Smooth muscle cell (in vitro differentiated cells): ENCODE measurements around the gene ACAP3. TPM values are rescaled to one million over a fixed set of nuclear protein-coding genes. Genes with fewer than 3 reads are reported as not detected.

ENCODE experiments used
- DNase-seq: peaks from one replicate; lab custom pipeline; 2025; ENCODE audit not compliant: unreplicated experiment; lab: John Stamatoyannopoulos, UW
- H2AFZ ChIP-seq: fragments of 200-600 bp; sonication (generic); 2 replicates; pipeline ENCODE4 v1.6.0; 2016; ENCODE audit warnings: antibody characterized with exemption, low read depth, mild to moderate bottlenecking
- H3F3A ChIP-seq: fragments of 200-600 bp; sonication (generic); 2 replicates; pipeline ENCODE4 v1.6.0; 2017; ENCODE audit warnings: antibody characterized with exemption, low read depth
- H3K27ac ChIP-seq: fragments of 200-600 bp; sonication (generic); 2 replicates; pipeline ENCODE4 v1.5.1; 2016; ENCODE audit warnings: low read depth, mild to moderate bottlenecking
- H3K27me3 ChIP-seq: fragments of 200-600 bp; sonication (generic); 2 replicates; pipeline ENCODE4 v1.6.1; 2016; ENCODE audit warnings: low read depth, mild to moderate bottlenecking
- H3K36me3 ChIP-seq: fragments of 200-600 bp; sonication (generic); 2 replicates; pipeline ENCODE4 v1.5.1; 2016; ENCODE audit warnings: low read depth
- H3K4me1 ChIP-seq: fragments of 200-600 bp; sonication (generic); 2 replicates; pipeline ENCODE4 v1.5.1; 2016; ENCODE audit warnings: low read depth
- H3K4me2 ChIP-seq: fragments of 200-600 bp; sonication (generic); 2 replicates; pipeline ENCODE4 v1.6.0; 2016; ENCODE audit warnings: mild to moderate bottlenecking
- H3K4me3 ChIP-seq: fragments of 200-600 bp; sonication (generic); 2 replicates; pipeline ENCODE4 v1.5.1; 2016; ENCODE audit warnings: mild to moderate bottlenecking
- H3K79me2 ChIP-seq: fragments of 200-600 bp; sonication (generic); 2 replicates; pipeline ENCODE4 v1.6.0; 2016; ENCODE audit warnings: low read depth, mild to moderate bottlenecking
- H3K9ac ChIP-seq: fragments of 200-600 bp; sonication (generic); 2 replicates; pipeline ENCODE4 v1.6.0; 2016; ENCODE audit warnings: low read depth
- H3K9me3 ChIP-seq: fragments of 200-600 bp; sonication (generic); replicated peaks from 2 replicates; pipeline ENCODE4 v1.5.1; 2016; ENCODE audit warnings: low read depth
- H4K20me1 ChIP-seq: fragments of 200-600 bp; sonication (generic); 2 replicates; pipeline ENCODE4 v1.6.0; 2016; ENCODE audit warnings: low read depth
- CTCF ChIP-seq: fragments of 200-600 bp; sonication (generic); IDR thresholded peaks from 2 replicates; pipeline ENCODE4 v1.5.1; 2017; ENCODE audit warnings: borderline replicate concordance, mild to moderate bottlenecking, antibody characterized with exemption; ENCODE audit not compliant: insufficient read depth, poor library complexity, severe bottlenecking
- WGBS: methylation state at CpG from one replicate; pipeline ENCODE4 v1.1.7; 2016; ENCODE audit warnings: low lambda C conversion rate; 5-methylcytosine and 5-hydroxymethylcytosine counted together
- polyA plus RNA-seq: library from polyadenylated mRNA; unstranded; fragments of >200 nt; fragmentation: Nextera tagmentation; extraction: Ambion mirVana; gene quantifications from 2 replicates; pipeline ENCODE4 v1.2.1, GENCODE V29; 2016
- total RNA-seq: library from RNA; depleted of rRNA; stranded (reverse); fragments of >200 nt; gene quantifications from 2 replicates; pipeline ENCODE4 v1.2.3, GENCODE V29; 2014

The ACAP3 gene
- total and polyA plus RNA-seq, 2 experiments from 2014 or later: 29.9 to 63.9 TPM

- Histone ChIP-seq H3K79me2 (no peaks in the 10 kb centered on the region), H4K20me1 (peaks cover 21% of the 10 kb centered on the region), H3K9me3 (no peaks in the 10 kb centered on the region), H3K27me3 (no peaks in the 10 kb centered on the region), H3K4me1 (no peaks in the 10 kb centered on the region), H3K27ac (no peak overlapping the region), H3K36me3 (no peaks in the 10 kb centered on the region), H3K4me3 (no peak overlapping the region), H3F3A (no peaks in the 10 kb centered on the region), H2AFZ (no peak overlapping the region), H3K4me2 (no peak overlapping the region), H3K9ac (no peak overlapping the region)
- DNase-seq: no peak
- WGBS: 97% methylated on average over 26 of the region's 26 CpGs
- no peak for TF ChIP-seq CTCF
Observed at GRCh38 chr1:1336446-1336845, 28.7 kb upstream of the ACAP3 start.

- Histone ChIP-seq H3K4me1 (peaks cover 3% of the 10 kb centered on the region), H3K27me3 (no peaks in the 10 kb centered on the region), H3K9ac (no peak overlapping the region), H3K4me3 (no peak overlapping the region), H3K36me3 (no peaks in the 10 kb centered on the region), H3K9me3 (no peaks in the 10 kb centered on the region), H3F3A (no peaks in the 10 kb centered on the region), H3K4me2 (no peak overlapping the region), H3K27ac (no peak overlapping the region), H3K79me2 (no peaks in the 10 kb centered on the region), H4K20me1 (peaks cover 16% of the 10 kb centered on the region), H2AFZ (no peak overlapping the region)
- WGBS: 98% methylated on average over 10 of the region's 21 CpGs
- TF ChIP-seq CTCF: no peak
- DNase-seq: no peak
Observed at GRCh38 chr1:1335792-1336248, 28.1 kb upstream of the ACAP3 start.

- Histone ChIP-seq H3K4me1 (peaks cover 7% of the 10 kb centered on the region), H3K4me3 (no peak overlapping the region), H3K9ac (no peak overlapping the region), H3K4me2 (no peak overlapping the region), H3K36me3 (no peaks in the 10 kb centered on the region), H2AFZ (no peak overlapping the region), H3K27me3 (no peaks in the 10 kb centered on the region), H3F3A (no peaks in the 10 kb centered on the region), H3K27ac (no peak overlapping the region), H3K9me3 (no peaks in the 10 kb centered on the region), H4K20me1 (peaks cover 10% of the 10 kb centered on the region), H3K79me2 (no peaks in the 10 kb centered on the region)
- DNase-seq: no peak
- no peak for TF ChIP-seq CTCF
- 92% methylated on average over 14 of the region's 16 CpGs for WGBS
Observed at GRCh38 chr1:1335283-1335682, 27.6 kb upstream of the ACAP3 start.

- Histone ChIP-seq H3K27ac (no peak overlapping the region), H3K79me2 (no peaks in the 10 kb centered on the region), H3K4me1 (peaks cover 7% of the 10 kb centered on the region), H3K9ac (no peak overlapping the region), H3K36me3 (no peaks in the 10 kb centered on the region), H3K4me2 (no peak overlapping the region), H2AFZ (no peak overlapping the region), H3K9me3 (no peaks in the 10 kb centered on the region), H3F3A (no peaks in the 10 kb centered on the region), H3K27me3 (no peaks in the 10 kb centered on the region), H4K20me1 (peaks cover 9% of the 10 kb centered on the region), H3K4me3 (no peak overlapping the region)
- no peak for TF ChIP-seq CTCF
- DNase-seq: no peak
- 75% methylated on average over 11 of the region's 11 CpGs for WGBS
Observed at GRCh38 chr1:1334835-1335234, 27.1 kb upstream of the ACAP3 start.
